ENCODE results near the gene ANXA8.

DNA sequence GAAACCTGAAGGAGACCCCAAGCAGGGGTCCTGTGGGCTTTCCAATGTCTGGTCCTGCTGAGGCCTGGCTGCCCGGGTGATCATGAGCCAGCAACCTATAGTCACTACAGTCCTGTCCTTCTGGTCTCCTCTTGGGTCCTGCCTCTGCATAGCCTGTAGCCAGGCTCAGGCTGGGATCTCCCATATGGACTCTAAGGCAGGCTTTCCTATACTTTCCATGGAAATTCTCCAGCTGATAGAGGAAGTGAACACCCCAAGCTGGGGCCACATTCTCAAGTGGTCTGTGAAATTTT, 26.4 kb downstream of the ANXA8 start:
- no peak for TF ChIP-seq EZH2 (IDR thresholded peaks at IDR 0.05; ENCODE audit: insufficient read depth, low read length)
- TF ChIP-seq, protein P1, sequence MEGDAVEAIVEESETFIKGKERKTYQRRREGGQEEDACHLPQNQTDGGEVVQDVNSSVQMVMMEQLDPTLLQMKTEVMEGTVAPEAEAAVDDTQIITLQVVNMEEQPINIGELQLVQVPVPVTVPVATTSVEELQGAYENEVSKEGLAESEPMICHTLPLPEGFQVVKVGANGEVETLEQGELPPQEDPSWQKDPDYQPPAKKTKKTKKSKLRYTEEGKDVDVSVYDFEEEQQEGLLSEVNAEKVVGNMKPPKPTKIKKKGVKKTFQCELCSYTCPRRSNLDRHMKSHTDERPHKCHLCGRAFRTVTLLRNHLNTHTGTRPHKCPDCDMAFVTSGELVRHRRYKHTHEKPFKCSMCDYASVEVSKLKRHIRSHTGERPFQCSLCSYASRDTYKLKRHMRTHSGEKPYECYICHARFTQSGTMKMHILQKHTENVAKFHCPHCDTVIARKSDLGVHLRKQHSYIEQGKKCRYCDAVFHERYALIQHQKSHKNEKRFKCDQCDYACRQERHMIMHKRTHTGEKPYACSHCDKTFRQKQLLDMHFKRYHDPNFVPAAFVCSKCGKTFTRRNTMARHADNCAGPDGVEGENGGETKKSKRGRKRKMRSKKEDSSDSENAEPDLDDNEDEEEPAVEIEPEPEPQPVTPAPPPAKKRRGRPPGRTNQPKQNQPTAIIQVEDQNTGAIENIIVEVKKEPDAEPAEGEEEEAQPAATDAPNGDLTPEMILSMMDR (IDR thresholded peaks at IDR 0.05; ENCODE audit: insufficient read depth, low read depth, low read length), result no peak
